SU-DHL-6 (cell line): Measurements from ENCODE around the gene ZNF3.

ENCODE experiments used
- EZH2phosphoT487 ChIP-seq: fragments of 200-600 bp; sonication (generic), shearing (Covaris generic); conservative IDR thresholded peaks from 2 replicates; pipeline ENCODE4 v1.6.1; 2018; ENCODE audit warnings: mild to moderate bottlenecking, antibody characterized with exemption, low read length, moderate library complexity, mixed read lengths
- TF ChIP-seq, protein P1 (sequence below): fragments of 200-600 bp; sonication (generic); IDR thresholded peaks from one replicate; pipeline ENCODE4 v1.5.1; 2017; ENCODE audit warnings: antibody characterized with exemption, mild to moderate bottlenecking, low read length, moderate library complexity; ENCODE audit not compliant: insufficient read depth, poor library complexity, severe bottlenecking

DNA sequence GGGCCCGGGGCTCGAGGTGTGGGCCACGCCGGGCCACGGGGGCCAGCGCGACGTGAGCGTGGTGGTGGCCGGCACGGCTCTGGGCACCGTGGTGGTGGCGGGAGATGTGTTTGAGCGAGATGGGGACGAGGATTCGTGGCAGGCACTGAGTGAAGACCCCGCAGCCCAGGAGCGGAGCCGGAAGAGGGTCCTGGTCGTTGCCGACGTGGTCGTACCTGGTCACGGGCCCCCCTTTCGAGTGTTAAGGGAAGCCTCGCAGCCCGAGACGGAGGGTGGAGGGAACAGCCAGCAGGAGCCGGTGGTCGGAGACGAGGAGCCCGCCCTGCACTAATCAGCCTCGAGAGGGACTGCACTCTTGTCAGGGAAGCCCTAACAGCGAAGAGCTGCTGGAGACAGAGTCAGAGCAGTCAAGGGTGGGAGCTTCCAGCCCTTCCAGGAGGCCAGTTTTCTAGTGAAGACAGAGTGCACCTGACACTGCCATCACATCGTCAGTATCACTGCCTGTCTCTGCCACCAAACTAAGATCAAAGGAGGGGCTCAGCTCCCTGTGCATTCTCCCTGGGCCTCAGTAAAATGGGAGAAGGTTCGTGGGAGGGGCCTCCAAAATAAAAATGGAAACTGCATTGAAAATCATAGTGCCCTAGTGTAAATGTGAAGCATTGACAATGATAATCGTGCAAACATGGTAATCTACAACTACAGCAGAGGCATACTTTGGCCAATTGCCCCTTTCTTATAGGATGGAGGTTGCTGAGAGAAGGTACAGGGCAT is 46.5 kb upstream of the ZNF3 start:
- TF ChIP-seq, protein P1, sequence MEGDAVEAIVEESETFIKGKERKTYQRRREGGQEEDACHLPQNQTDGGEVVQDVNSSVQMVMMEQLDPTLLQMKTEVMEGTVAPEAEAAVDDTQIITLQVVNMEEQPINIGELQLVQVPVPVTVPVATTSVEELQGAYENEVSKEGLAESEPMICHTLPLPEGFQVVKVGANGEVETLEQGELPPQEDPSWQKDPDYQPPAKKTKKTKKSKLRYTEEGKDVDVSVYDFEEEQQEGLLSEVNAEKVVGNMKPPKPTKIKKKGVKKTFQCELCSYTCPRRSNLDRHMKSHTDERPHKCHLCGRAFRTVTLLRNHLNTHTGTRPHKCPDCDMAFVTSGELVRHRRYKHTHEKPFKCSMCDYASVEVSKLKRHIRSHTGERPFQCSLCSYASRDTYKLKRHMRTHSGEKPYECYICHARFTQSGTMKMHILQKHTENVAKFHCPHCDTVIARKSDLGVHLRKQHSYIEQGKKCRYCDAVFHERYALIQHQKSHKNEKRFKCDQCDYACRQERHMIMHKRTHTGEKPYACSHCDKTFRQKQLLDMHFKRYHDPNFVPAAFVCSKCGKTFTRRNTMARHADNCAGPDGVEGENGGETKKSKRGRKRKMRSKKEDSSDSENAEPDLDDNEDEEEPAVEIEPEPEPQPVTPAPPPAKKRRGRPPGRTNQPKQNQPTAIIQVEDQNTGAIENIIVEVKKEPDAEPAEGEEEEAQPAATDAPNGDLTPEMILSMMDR: no peak
- no peak for TF ChIP-seq EZH2phosphoT487
